ENCODE measurements around the gene TTF2. TPM values are rescaled to one million over a fixed set of nuclear protein-coding genes. Genes with fewer than 3 reads are reported as not detected.

The TTF2 gene
- total RNA-seq, 4 donors from 2014 or later, result 12.1 to 59.4 (median 28.5) TPM

- no peak overlapping the region for H3K4me3 ChIP-seq
- no peak overlapping the region for H3K27ac ChIP-seq
- TF ChIP-seq POLR2A (IDR thresholded peaks at IDR 0.05) (no peak), CTCF (IDR thresholded peaks at IDR 0.05) (no peak)
- DNase-seq, result no peak
- no peaks in the 10 kb centered on the region for H3K4me1 ChIP-seq
- no peaks in the 10 kb centered on the region for H3K36me3 ChIP-seq
- no peaks in the 10 kb centered on the region for H3K9me3 ChIP-seq
- no peaks in the 10 kb centered on the region for H3K27me3 ChIP-seq
Measured at GRCh38 chr1:117030271-117030877, 29.8 kb upstream of the TTF2 start.

- Histone ChIP-seq H3K4me3 (no peak overlapping the region), H3K36me3 (no peaks in the 10 kb centered on the region), H3K27ac (no peak overlapping the region), H3K9me3 (no peaks in the 10 kb centered on the region), H3K4me1 (no peaks in the 10 kb centered on the region), H3K27me3 (no peaks in the 10 kb centered on the region)
- TF ChIP-seq POLR2A (IDR thresholded peaks at IDR 0.05), result no peak
- TF ChIP-seq CTCF (IDR thresholded peaks at IDR 0.05), result no peak
- no peak for DNase-seq
Measured at GRCh38 chr1:117032266-117032665, 27.9 kb upstream of the TTF2 start.

- Histone ChIP-seq H3K4me1 (no peaks in the 10 kb centered on the region), H3K27me3 (no peaks in the 10 kb centered on the region), H3K9me3 (no peaks in the 10 kb centered on the region), H3K36me3 (no peaks in the 10 kb centered on the region), H3K4me3 (no peak overlapping the region), H3K27ac (no peak overlapping the region)
- TF ChIP-seq CTCF (IDR thresholded peaks at IDR 0.05) (no peak), POLR2A (IDR thresholded peaks at IDR 0.05) (no peak)
- DNase-seq, result no peak
Measured at GRCh38 chr1:117032681-117033539, 27.2 kb upstream of the TTF2 start.

- Histone ChIP-seq H3K36me3 (no peaks in the 10 kb centered on the region), H3K27me3 (no peaks in the 10 kb centered on the region), H3K27ac (no peak overlapping the region), H3K4me1 (no peaks in the 10 kb centered on the region), H3K9me3 (no peaks in the 10 kb centered on the region), H3K4me3 (no peak overlapping the region)
- DNase-seq, result no peak
- no peak for TF ChIP-seq CTCF (IDR thresholded peaks at IDR 0.05)
- no peak for TF ChIP-seq POLR2A (IDR thresholded peaks at IDR 0.05)
Measured at GRCh38 chr1:117033772-117034171, 26.4 kb upstream of the TTF2 start.

GRCh38 chr1:117034791-117035290, 25.3 kb upstream of the TTF2 start:
- TF ChIP-seq POLR2A (IDR thresholded peaks at IDR 0.05), result no peak
- no peak for TF ChIP-seq CTCF (IDR thresholded peaks at IDR 0.05)
- H3K27me3 ChIP-seq, result no peaks in the 10 kb centered on the region
- H3K4me3 ChIP-seq, result no peak overlapping the region
- no peaks in the 10 kb centered on the region for H3K4me1 ChIP-seq
- DNase-seq, result no peak
- no peak overlapping the region for H3K27ac ChIP-seq
- no peaks in the 10 kb centered on the region for H3K9me3 ChIP-seq
- no peaks in the 10 kb centered on the region for H3K36me3 ChIP-seq
